LNCaP clone FGC (cell line): ENCODE data around the gene COPG1.
"Not testable (repeated sequence)": the region's sequence is repeated elsewhere in the genome, so short reads cannot be mapped to it uniquely, and the experiment has no call there.

Source experiments
- DNase-seq: peaks from one replicate; pipeline ENCODE4 v3.0.0-alpha.2; 2011; ENCODE audit warnings: low read depth
- H3K4me3 ChIP-seq: 2 replicates; pipeline ENCODE4 v1.5.1; 2011; ENCODE audit warnings: mild to moderate bottlenecking, low read depth, low read length, control low read depth
- CTCF ChIP-seq: IDR thresholded peaks from 2 replicates; pipeline ENCODE4 v1.5.1; 2012; ENCODE audit warnings: mild to moderate bottlenecking; ENCODE audit not compliant: control insufficient read depth, insufficient read depth; ENCODE audit errors: extremely low read depth

Gene COPG1

GRCh38 chr3:129256270-129256669 lies 6.9 kb downstream of the COPG1 start:
- no peak for TF ChIP-seq CTCF
- DNase-seq, result no peak
- no peak overlapping the region for H3K4me3 ChIP-seq

GRCh38 chr3:129257609-129258008 lies 8.2 kb downstream of the COPG1 start:
- no peak for DNase-seq
- no peak overlapping the region for H3K4me3 ChIP-seq
- TF ChIP-seq CTCF, result no peak

GRCh38 chr3:129259612-129260477 lies 10.4 kb downstream of the COPG1 start:
- no peak overlapping the region for H3K4me3 ChIP-seq
- TF ChIP-seq CTCF, result no peak
- DNase-seq, result no peak

- DNase-seq, result no peak
- H3K4me3 ChIP-seq, result no peak overlapping the region
- TF ChIP-seq CTCF, result no peak
These were observed 11.2 kb downstream of the COPG1 start for GRCh38 chr3:129260606-129261005.

GRCh38 chr3:129261894-129262293 lies 12.5 kb downstream of the COPG1 start:
- H3K4me3 ChIP-seq, result no peak overlapping the region
- DNase-seq, result no peak
- TF ChIP-seq CTCF, result no peak

GRCh38 chr3:129263161-129263910 lies 13.9 kb downstream of the COPG1 start:
- H3K4me3 ChIP-seq, result no peak overlapping the region
- no peak for DNase-seq
- no peak for TF ChIP-seq CTCF

- not testable (repeated sequence) for DNase-seq, H3K4me3 ChIP-seq
These were observed 15.6 kb downstream of the COPG1 start for GRCh38 chr3:129264994-129265393.
